AG04450 (cell line): Measurements from ENCODE around the gene SH3BGRL3. TPM values are rescaled to one million over a fixed set of nuclear protein-coding genes. Genes with fewer than 3 reads are reported as not detected.

Experiments used
- CTCF ChIA-PET: fragments of 300-600, 350-600 bp; formaldehyde crosslinking; extraction: SDS; loops from one replicate; lab custom pipeline; 2022; ENCODE audit warnings: antibody characterized with exemption, inconsistent platforms; lab: Charles Lee
- POLR2A ChIA-PET: fragments of 350-600 bp; formaldehyde crosslinking; extraction: SDS; loops from one replicate; lab custom pipeline; 2021; ENCODE audit warnings: antibody characterized with exemption, inconsistent platforms; lab: Yijun Ruan, JAX
- DNase-seq: peaks from one replicate; pipeline ENCODE4 v3.0.0-alpha.2; 2011; ENCODE audit warnings: low read depth, low spot score
- H3K27ac ChIP-seq: one replicate; pipeline ENCODE4 v1.5.1; 2012; ENCODE audit warnings: low read depth, low read length, control low read depth
- H3K27me3 ChIP-seq: one replicate; pipeline ENCODE4 v1.6.0; 2012; ENCODE audit warnings: low read length; ENCODE audit not compliant: control insufficient read depth, insufficient read depth
- H3K4me3 ChIP-seq: 2 replicates; pipeline ENCODE4 v1.5.1; 2011; ENCODE audit warnings: mild to moderate bottlenecking, low read depth, low read length, control low read depth
- H3K9me3 ChIP-seq: 2 replicates; pipeline ENCODE4 v1.5.1; 2012; ENCODE audit warnings: low read length; ENCODE audit not compliant: control insufficient read depth, insufficient read depth
- CTCF ChIP-seq: IDR thresholded peaks from 2 replicates; pipeline ENCODE4 v1.5.1; 2011; ENCODE audit warnings: low read depth, low read length, control low read depth, inconsistent platforms
- polyA plus RNA-seq: library from polyadenylated mRNA; depleted of rRNA; stranded (reverse); fragments of >200 nt; gene quantifications from 2 replicates; pipeline ENCODE4 v1.2.3, GENCODE V29; 2011

SH3BGRL3 gene
- polyA plus RNA-seq, 1 experiment, result 307 TPM

GRCh38 chr1:26289158-26290059 is 9.5 kb downstream of the SH3BGRL3 start:
- H3K9me3 ChIP-seq, result no peaks in the 10 kb centered on the region; the same call in 1 of the 2 replicates
- ChIA-PET POLR2A (no interaction called here), CTCF (interaction anchor here (0.7 to 1.3 kb wide), 4 partner anchors 14 to 128 kb away, joined by 3 to 6 read pairs (median 4); partner anchors contain the start of gene CEP85)
- no peak overlapping the region for H3K4me3 ChIP-seq
- no peak overlapping the region for H3K27ac ChIP-seq
- no peak for DNase-seq
- TF ChIP-seq CTCF, result no peak
- no peaks in the 10 kb centered on the region for H3K27me3 ChIP-seq

GRCh38 chr1:26290122-26290881 is 10.4 kb downstream of the SH3BGRL3 start:
- ChIA-PET POLR2A (no interaction called here), CTCF (no interaction called here)
- TF ChIP-seq CTCF, result no peak
- H3K9me3 ChIP-seq, result no peaks in the 10 kb centered on the region; the same call in 1 of the 2 replicates
- H3K27me3 ChIP-seq, result no peaks in the 10 kb centered on the region
- H3K27ac ChIP-seq, result no peak overlapping the region
- DNase-seq, result no peak
- H3K4me3 ChIP-seq, result no peak overlapping the region

- H3K4me3 ChIP-seq, result no peak overlapping the region
- DNase-seq, result no peak
- H3K9me3 ChIP-seq, result no peaks in the 10 kb centered on the region
- H3K27me3 ChIP-seq, result no peaks in the 10 kb centered on the region
- ChIA-PET CTCF (no interaction called here), POLR2A (no interaction called here)
- TF ChIP-seq CTCF, result no peak
- no peak overlapping the region for H3K27ac ChIP-seq
Measured at GRCh38 chr1:26290882-26291261, 11.0 kb downstream of the SH3BGRL3 start.

- ChIA-PET CTCF (no interaction called here), POLR2A (no interaction called here)
- no peak for TF ChIP-seq CTCF
- H3K9me3 ChIP-seq, result no peaks in the 10 kb centered on the region
- DNase-seq, result no peak
- no peaks in the 10 kb centered on the region for H3K27me3 ChIP-seq
- H3K4me3 ChIP-seq, result no peak overlapping the region
- H3K27ac ChIP-seq, result no peak overlapping the region
Measured at GRCh38 chr1:26291433-26291832, 11.5 kb downstream of the SH3BGRL3 start.
